Ishikawa (cell line): ENCODE data around the gene RAD51C.

Experiments used
- CEBPB ChIP-seq: IDR thresholded peaks from 2 replicates; pipeline ENCODE4 v1.6.1; 2012
- CREB1 ChIP-seq: IDR thresholded peaks from 2 replicates; pipeline ENCODE4 v1.6.1; 2012; ENCODE audit warnings: low read depth
- EP300 ChIP-seq: IDR thresholded peaks from 2 replicates; pipeline ENCODE4 v1.6.1; 2012; ENCODE audit warnings: borderline replicate concordance
- FOXM1 ChIP-seq: IDR thresholded peaks from 2 replicates; pipeline ENCODE4 v1.6.1; 2012; ENCODE audit warnings: low read depth, borderline replicate concordance
- MAX ChIP-seq: IDR thresholded peaks from 2 replicates; pipeline ENCODE4 v1.6.1; 2012
- NFIC ChIP-seq: IDR thresholded peaks from 2 replicates; pipeline ENCODE4 v1.6.1; 2012
- RAD21 ChIP-seq: IDR thresholded peaks from 2 replicates; pipeline ENCODE4 v1.6.1; 2012; ENCODE audit warnings: low read depth
- TAF1 ChIP-seq: IDR thresholded peaks from 2 replicates; pipeline ENCODE4 v1.6.1; 2012; ENCODE audit warnings: low read depth, mild to moderate bottlenecking
- TEAD4 ChIP-seq: IDR thresholded peaks from 2 replicates; pipeline ENCODE4 v1.6.1; 2012
- USF1 ChIP-seq: IDR thresholded peaks from 2 replicates; pipeline ENCODE4 v1.6.1; 2012
- YY1 ChIP-seq: IDR thresholded peaks from 2 replicates; pipeline ENCODE4 v1.6.1; 2012; ENCODE audit warnings: low read depth
- ZBTB7A ChIP-seq: IDR thresholded peaks from 2 replicates; pipeline ENCODE4 v1.6.1; 2012; ENCODE audit warnings: low read depth
- TF ChIP-seq, protein P1 (sequence below): IDR thresholded peaks from 2 replicates; pipeline ENCODE4 v1.6.1; 2012; ENCODE audit warnings: low read depth, mild to moderate bottlenecking

DNA sequence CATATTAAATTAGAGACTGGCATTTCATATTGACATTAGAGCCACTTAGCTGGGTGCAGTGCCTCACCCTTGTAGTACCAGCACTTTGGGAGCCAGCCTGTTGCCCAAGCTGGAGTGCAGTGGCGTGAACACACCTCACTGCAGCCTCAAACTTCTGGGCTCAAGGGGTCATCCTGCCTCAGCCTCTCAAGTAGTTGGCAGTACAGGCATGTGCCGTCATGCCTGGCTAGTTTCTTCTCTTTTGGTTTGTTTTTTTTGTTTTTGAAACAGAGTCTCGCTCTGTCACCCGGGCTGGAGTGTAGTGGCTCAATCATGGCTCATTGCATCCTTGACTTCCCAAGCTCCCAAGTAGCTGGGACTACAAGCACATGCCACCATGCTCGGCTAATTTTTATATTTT lies 72.0 kb downstream of the RAD51C start:
- TF ChIP-seq ZBTB7A (no peak), TEAD4 (no peak), TAF1 (no peak), NFIC (no peak), YY1 (no peak), CEBPB (no peak), EP300 (no peak), RAD21 (no peak), MAX (no peak), USF1 (no peak), CREB1 (no peak), FOXM1 (no peak)
- TF ChIP-seq, protein P1, sequence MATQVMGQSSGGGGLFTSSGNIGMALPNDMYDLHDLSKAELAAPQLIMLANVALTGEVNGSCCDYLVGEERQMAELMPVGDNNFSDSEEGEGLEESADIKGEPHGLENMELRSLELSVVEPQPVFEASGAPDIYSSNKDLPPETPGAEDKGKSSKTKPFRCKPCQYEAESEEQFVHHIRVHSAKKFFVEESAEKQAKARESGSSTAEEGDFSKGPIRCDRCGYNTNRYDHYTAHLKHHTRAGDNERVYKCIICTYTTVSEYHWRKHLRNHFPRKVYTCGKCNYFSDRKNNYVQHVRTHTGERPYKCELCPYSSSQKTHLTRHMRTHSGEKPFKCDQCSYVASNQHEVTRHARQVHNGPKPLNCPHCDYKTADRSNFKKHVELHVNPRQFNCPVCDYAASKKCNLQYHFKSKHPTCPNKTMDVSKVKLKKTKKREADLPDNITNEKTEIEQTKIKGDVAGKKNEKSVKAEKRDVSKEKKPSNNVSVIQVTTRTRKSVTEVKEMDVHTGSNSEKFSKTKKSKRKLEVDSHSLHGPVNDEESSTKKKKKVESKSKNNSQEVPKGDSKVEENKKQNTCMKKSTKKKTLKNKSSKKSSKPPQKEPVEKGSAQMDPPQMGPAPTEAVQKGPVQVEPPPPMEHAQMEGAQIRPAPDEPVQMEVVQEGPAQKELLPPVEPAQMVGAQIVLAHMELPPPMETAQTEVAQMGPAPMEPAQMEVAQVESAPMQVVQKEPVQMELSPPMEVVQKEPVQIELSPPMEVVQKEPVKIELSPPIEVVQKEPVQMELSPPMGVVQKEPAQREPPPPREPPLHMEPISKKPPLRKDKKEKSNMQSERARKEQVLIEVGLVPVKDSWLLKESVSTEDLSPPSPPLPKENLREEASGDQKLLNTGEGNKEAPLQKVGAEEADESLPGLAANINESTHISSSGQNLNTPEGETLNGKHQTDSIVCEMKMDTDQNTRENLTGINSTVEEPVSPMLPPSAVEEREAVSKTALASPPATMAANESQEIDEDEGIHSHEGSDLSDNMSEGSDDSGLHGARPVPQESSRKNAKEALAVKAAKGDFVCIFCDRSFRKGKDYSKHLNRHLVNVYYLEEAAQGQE = no peak
